DOHH2 (cell line): Measurements from ENCODE around the gene WFS1.

Experiments
- H3F3A ChIP-seq: fragments of 200-600 bp; sonication (generic), shearing (Covaris generic); 2 replicates; pipeline ENCODE4 v1.6.0; 2016; ENCODE audit warnings: antibody characterized with exemption, mild to moderate bottlenecking; ENCODE audit not compliant: control insufficient read depth, insufficient read depth
- H3K27ac ChIP-seq: fragments of 200-600 bp; sonication (generic); 2 replicates; pipeline ENCODE4 v1.5.1; 2014; ENCODE audit warnings: low read depth, mild to moderate bottlenecking, low read length, moderate library complexity
- H3K27me3 ChIP-seq: fragments of 200-600 bp; sonication (generic); 2 replicates; pipeline ENCODE4 v1.6.1; 2014; ENCODE audit warnings: mild to moderate bottlenecking, low read length, mixed read lengths; ENCODE audit not compliant: control insufficient read depth
- H3K36me3 ChIP-seq: fragments of 200-600 bp; sonication (generic); 2 replicates; pipeline ENCODE4 v1.6.1; 2014; ENCODE audit warnings: mild to moderate bottlenecking, low read length, moderate library complexity, mixed read lengths; ENCODE audit not compliant: control insufficient read depth
- H3K4me1 ChIP-seq: fragments of 200-600 bp; sonication (generic); 2 replicates; pipeline ENCODE4 v1.6.1; 2014; ENCODE audit warnings: mild to moderate bottlenecking, low read length, mixed read lengths; ENCODE audit not compliant: control insufficient read depth
- H3K4me2 ChIP-seq: fragments of 200-600 bp; sonication (generic); 2 replicates; pipeline ENCODE4 v1.6.0; 2014; ENCODE audit warnings: mild to moderate bottlenecking, low read length, moderate library complexity
- H3K4me3 ChIP-seq: fragments of 200-600 bp; sonication (generic); 2 replicates; pipeline ENCODE4 v1.5.1; 2014; ENCODE audit warnings: mild to moderate bottlenecking, low read length, mixed read lengths
- H3K79me2 ChIP-seq: fragments of 200-600 bp; sonication (generic); 2 replicates; pipeline ENCODE4 v1.6.1; 2014; ENCODE audit warnings: mild to moderate bottlenecking, low read length, mixed read lengths; ENCODE audit not compliant: control insufficient read depth
- H3K9me2 ChIP-seq: fragments of 200-600 bp; sonication (generic); replicated peaks from 2 replicates; pipeline ENCODE4 v1.6.1; 2014; ENCODE audit warnings: mild to moderate bottlenecking, low read length, mixed read lengths; ENCODE audit not compliant: control insufficient read depth
- H3K9me3 ChIP-seq: fragments of 200-600 bp; sonication (generic); 2 replicates; pipeline ENCODE4 v1.6.1; 2014; ENCODE audit warnings: antibody characterized with exemption, low read length, mixed read lengths; ENCODE audit not compliant: control insufficient read depth, insufficient read depth
- H4K20me1 ChIP-seq: fragments of 200-600 bp; sonication (generic); 2 replicates; pipeline ENCODE4 v1.6.0; 2014; ENCODE audit warnings: low read depth, mild to moderate bottlenecking, antibody characterized with exemption, low read length, moderate library complexity; ENCODE audit not compliant: control insufficient read depth, insufficient read depth
- CTCF ChIP-seq: fragments of 200-600 bp; sonication (generic); IDR thresholded peaks from one replicate; pipeline ENCODE4 v1.5.1; 2014; ENCODE audit warnings: antibody characterized with exemption, mild to moderate bottlenecking, low read depth, low read length; ENCODE audit not compliant: poor library complexity, severe bottlenecking
- EZH2phosphoT487 ChIP-seq: fragments of 200-600 bp; sonication (generic); IDR thresholded peaks from 2 replicates; pipeline ENCODE4 v1.6.1; 2017; ENCODE audit warnings: borderline replicate concordance, mild to moderate bottlenecking, antibody characterized with exemption, low read length, moderate library complexity, mixed read lengths

WFS1 gene

GRCh38 chr4:6301051-6301731 is 31.5 kb downstream of the WFS1 start:
- Histone ChIP-seq H3K9me3 (no peaks in the 10 kb centered on the region), H3K79me2 (no peaks in the 10 kb centered on the region), H3K36me3 (no peaks in the 10 kb centered on the region), H4K20me1 (no peaks in the 10 kb centered on the region), H3K27ac (no peak overlapping the region), H3K9me2 (no peaks in the 10 kb centered on the region), H3K27me3 (no peaks in the 10 kb centered on the region), H3F3A (no peaks in the 10 kb centered on the region), H3K4me3 (no peak overlapping the region), H3K4me2 (no peak overlapping the region), H3K4me1 (no peaks in the 10 kb centered on the region)
- no peak for TF ChIP-seq EZH2phosphoT487
- no peak for TF ChIP-seq CTCF

- H3K4me3 ChIP-seq, result no peak overlapping the region
- H3K27ac ChIP-seq, result no peak overlapping the region
- H3K27me3 ChIP-seq, result no peaks in the 10 kb centered on the region
- no peaks in the 10 kb centered on the region for H3K4me1 ChIP-seq
- H3K9me2 ChIP-seq, result no peaks in the 10 kb centered on the region
- no peaks in the 10 kb centered on the region for H3K36me3 ChIP-seq
- H3K79me2 ChIP-seq, result no peaks in the 10 kb centered on the region
- H4K20me1 ChIP-seq, result no peaks in the 10 kb centered on the region
- no peak for TF ChIP-seq EZH2phosphoT487
- TF ChIP-seq CTCF, result no peak
- no peak overlapping the region for H3K4me2 ChIP-seq
- no peaks in the 10 kb centered on the region for H3K9me3 ChIP-seq
- no peaks in the 10 kb centered on the region for H3F3A ChIP-seq
Observed at GRCh38 chr4:6301732-6302442, 32.2 kb downstream of the WFS1 start.

- Histone ChIP-seq H3K27ac (no peak overlapping the region), H4K20me1 (no peaks in the 10 kb centered on the region), H3K79me2 (no peaks in the 10 kb centered on the region), H3K27me3 (no peaks in the 10 kb centered on the region), H3F3A (no peaks in the 10 kb centered on the region), H3K9me3 (no peaks in the 10 kb centered on the region), H3K4me1 (no peaks in the 10 kb centered on the region), H3K36me3 (no peaks in the 10 kb centered on the region), H3K4me2 (no peak overlapping the region), H3K4me3 (no peak overlapping the region), H3K9me2 (no peaks in the 10 kb centered on the region)
- no peak for TF ChIP-seq CTCF
- no peak for TF ChIP-seq EZH2phosphoT487
Observed at GRCh38 chr4:6302869-6303268, 33.2 kb downstream of the WFS1 start.
